A673 (cell line): ENCODE data around the gene SLC16A6.

Source experiments
- CTCF ChIP-seq: fragments of 300-800, 200-600 bp; sonication (generic); conservative IDR thresholded peaks from 2 replicates; pipeline ENCODE4 v1.5.1; 2017; ENCODE audit warnings: low read depth, mild to moderate bottlenecking, antibody characterized with exemption, low read length, moderate library complexity, mixed read lengths
- EZH2 ChIP-seq: fragments of 200-600 bp; sonication (generic); IDR thresholded peaks from 2 replicates; pipeline ENCODE4 v1.6.1; 2017; ENCODE audit warnings: borderline replicate concordance, low read depth, mild to moderate bottlenecking, mixed read lengths, antibody characterized with exemption, low read length; ENCODE audit not compliant: poor library complexity, severe bottlenecking

- TF ChIP-seq CTCF = no peak
- no peak for TF ChIP-seq EZH2
These were observed 68.3 kb downstream of the SLC16A6 start for GRCh38 chr17:68222606-68223005.
